CD14-positive monocyte (primary cell): Measurements from ENCODE around the gene NID1. TPM values are rescaled to one million over a fixed set of nuclear protein-coding genes. Genes with fewer than 3 reads are reported as not detected.

Experiments
- DNase-seq, 3 donors: peaks; one replicate each; pipeline ENCODE4 v3.0.0-alpha.2; 2011 to 2022
- H2AFZ ChIP-seq: 2 replicates; pipeline ENCODE4 v1.6.0; 2012; ENCODE audit warnings: mild to moderate bottlenecking, low read depth, low read length, inconsistent platforms; ENCODE audit not compliant: insufficient read depth, poor library complexity, severe bottlenecking
- H3K27ac ChIP-seq, 2 donors: 1 replicate in 1 of 2; 2 replicates in 1 of 2; pipeline ENCODE4 v1.5.1; 2012 to 2013; ENCODE audit warnings: low read length in 2 of 2, control low read depth in 1 of 2, inconsistent platforms in 1 of 2, low read depth in 1 of 2, mild to moderate bottlenecking in 1 of 2
- H3K27me3 ChIP-seq, 2 donors: one replicate each; pipeline versions ENCODE4 v1.6.0 to v1.6.1; 2011 to 2013; ENCODE audit warnings: low read length in 2 of 2; ENCODE audit not compliant: control insufficient read depth in 2 of 2, insufficient read depth in 2 of 2
- H3K36me3 ChIP-seq, 2 donors: replicated peaks in 1 of 2; 1 replicate in 1 of 2; 2 replicates in 1 of 2; pipeline versions ENCODE4 v1.5.1 to v1.6.1; 2012 to 2013; ENCODE audit warnings: low read length in 2 of 2, control low read depth in 1 of 2, inconsistent platforms in 1 of 2, mild to moderate bottlenecking in 1 of 2; ENCODE audit not compliant: insufficient read depth in 2 of 2, control insufficient read depth in 1 of 2
- H3K4me1 ChIP-seq, 2 donors: 1 replicate in 1 of 2; 2 replicates in 1 of 2; pipeline versions ENCODE4 v1.5.1 to v1.6.1; 2012 to 2013; ENCODE audit warnings: low read length in 2 of 2, control low read depth in 1 of 2, inconsistent platforms in 1 of 2, mild to moderate bottlenecking in 1 of 2, moderate library complexity in 1 of 2; ENCODE audit not compliant: insufficient read depth in 2 of 2, control insufficient read depth in 1 of 2
- H3K4me2 ChIP-seq: replicated peaks from 2 replicates; pipeline ENCODE3; 2012; ENCODE audit warnings: low read length, moderate library complexity, mild to moderate bottlenecking; ENCODE audit not compliant: poor library complexity, severe bottlenecking; ENCODE audit errors: extremely low read depth
- H3K4me3 ChIP-seq, 3 experiments: fragments of 200-600 bp in 1 of 3; sonication (generic) in 1 of 3; replicated peaks in 1 of 3; 1 replicate in 2 of 3; 2 replicates in 1 of 3; pipeline ENCODE4 v1.5.1; 2011 to 2013; ENCODE audit warnings: low read length in 3 of 3, mild to moderate bottlenecking in 3 of 3, control low read depth in 2 of 3, low read depth in 2 of 3, inconsistent platforms in 1 of 3, moderate library complexity in 1 of 3
- H3K79me2 ChIP-seq: 2 replicates; pipeline ENCODE4 v1.6.0; 2012; ENCODE audit warnings: mild to moderate bottlenecking, control low read depth, inconsistent platforms, low read length, moderate library complexity; ENCODE audit not compliant: insufficient read depth
- H3K9ac ChIP-seq: 2 replicates; pipeline ENCODE4 v1.6.0; 2017; ENCODE audit warnings: low read length, mild to moderate bottlenecking; ENCODE audit not compliant: insufficient read depth, poor library complexity, severe bottlenecking
- H3K9me3 ChIP-seq, 2 donors: replicated peaks in 1 of 2; 1 replicate in 1 of 2; 2 replicates in 1 of 2; pipeline versions ENCODE4 v1.5.1 to v1.6.1; 2012 to 2013; ENCODE audit warnings: low read length in 2 of 2, control low read depth in 1 of 2; ENCODE audit not compliant: control insufficient read depth in 1 of 2, insufficient read depth in 1 of 2
- H4K20me1 ChIP-seq: 2 replicates; pipeline ENCODE4 v1.6.0; 2012; ENCODE audit warnings: mild to moderate bottlenecking, low read length, control low read depth, moderate library complexity; ENCODE audit not compliant: insufficient read depth
- H3K27ac Mint-ChIP-seq, 7 donors: one replicate each; pipeline ENCODE4 v1.8.0; 2020; ENCODE audit warnings: mild to moderate bottlenecking in 7 of 7, mixed read lengths in 7 of 7, moderate library complexity in 6 of 7, inconsistent platforms in 2 of 7
- H3K27me3 Mint-ChIP-seq, 3 donors: one replicate each; pipeline ENCODE4 v1.8.0; 2021 to 2022; ENCODE audit warnings: low read depth in 3 of 3, mild to moderate bottlenecking in 3 of 3, mixed read lengths in 3 of 3, moderate library complexity in 3 of 3, inconsistent platforms in 1 of 3
- H3K36me3 Mint-ChIP-seq, 2 donors: one replicate each; pipeline ENCODE4 v1.8.0; 2020; ENCODE audit warnings: mixed read lengths in 2 of 2, inconsistent platforms in 1 of 2, mild to moderate bottlenecking in 1 of 2
- H3K4me1 Mint-ChIP-seq: one replicate; pipeline ENCODE4 v1.8.0; 2020; ENCODE audit warnings: mild to moderate bottlenecking, mixed read lengths
- H3K4me3 Mint-ChIP-seq, 2 donors: one replicate each; pipeline ENCODE4 v1.8.0; 2020; ENCODE audit warnings: mild to moderate bottlenecking in 2 of 2, mixed read lengths in 2 of 2, moderate library complexity in 1 of 2
- H3K9me3 Mint-ChIP-seq, 7 donors: one replicate each; pipeline ENCODE4 v1.8.0; 2020 to 2022; ENCODE audit warnings: mixed read lengths in 7 of 7, mild to moderate bottlenecking in 6 of 7, moderate library complexity in 6 of 7, inconsistent platforms in 2 of 7
- WGBS: methylation state at CpG from one replicate; pipeline ENCODE4 v1.1.5; 2013; ENCODE audit warnings: missing lambda C conversion rate; ENCODE audit not compliant: insufficient coverage; 5-methylcytosine and 5-hydroxymethylcytosine counted together
- intact Hi-C, 2 donors: fragments of 100-400 bp; cut with micrococcal nuclease; formaldehyde crosslinking; loops; one replicate each; pipeline versions ENCODE4 v1.15.0 to v1.15.1; 2023
- polyA plus RNA-seq, 3 donors: library from polyadenylated mRNA; depleted of rRNA in 1 of 3; unstranded in 2 of 3; stranded (reverse) in 1 of 3; fragments of 300-500 nt in 2 of 3; fragments of >200 nt in 1 of 3; fragmentation: Illumina TruSeq in 2 of 3; gene quantifications; 1 replicate in 2 of 3; 2 replicates in 1 of 3; pipeline ENCODE4 v1.2.3, GENCODE V29; 2012 to 2021
- TF ChIP-seq, protein P1 (sequence below): fragments of 200-600 bp; IDR thresholded peaks from one replicate; pipeline ENCODE4 v1.8.0; 2022; ENCODE audit warnings: antibody characterized with exemption, mild to moderate bottlenecking

NID1 gene
- polyA plus RNA-seq, 3 donors, result 6.8 to 19.7 (median 14.4) TPM

- H4K20me1 ChIP-seq, result no peaks in the 10 kb centered on the region
- TF ChIP-seq, protein P1, sequence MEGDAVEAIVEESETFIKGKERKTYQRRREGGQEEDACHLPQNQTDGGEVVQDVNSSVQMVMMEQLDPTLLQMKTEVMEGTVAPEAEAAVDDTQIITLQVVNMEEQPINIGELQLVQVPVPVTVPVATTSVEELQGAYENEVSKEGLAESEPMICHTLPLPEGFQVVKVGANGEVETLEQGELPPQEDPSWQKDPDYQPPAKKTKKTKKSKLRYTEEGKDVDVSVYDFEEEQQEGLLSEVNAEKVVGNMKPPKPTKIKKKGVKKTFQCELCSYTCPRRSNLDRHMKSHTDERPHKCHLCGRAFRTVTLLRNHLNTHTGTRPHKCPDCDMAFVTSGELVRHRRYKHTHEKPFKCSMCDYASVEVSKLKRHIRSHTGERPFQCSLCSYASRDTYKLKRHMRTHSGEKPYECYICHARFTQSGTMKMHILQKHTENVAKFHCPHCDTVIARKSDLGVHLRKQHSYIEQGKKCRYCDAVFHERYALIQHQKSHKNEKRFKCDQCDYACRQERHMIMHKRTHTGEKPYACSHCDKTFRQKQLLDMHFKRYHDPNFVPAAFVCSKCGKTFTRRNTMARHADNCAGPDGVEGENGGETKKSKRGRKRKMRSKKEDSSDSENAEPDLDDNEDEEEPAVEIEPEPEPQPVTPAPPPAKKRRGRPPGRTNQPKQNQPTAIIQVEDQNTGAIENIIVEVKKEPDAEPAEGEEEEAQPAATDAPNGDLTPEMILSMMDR, result no peak
- no peak overlapping the region for H3K4me3 ChIP-seq
- H3K27ac ChIP-seq, result no peak overlapping the region
- WGBS, result no CpG with 5 or more reads among the region's 3 CpGs
- H3K9me3 ChIP-seq, result no peaks in the 10 kb centered on the region
- no peak overlapping the region for H3K27ac Mint-ChIP-seq
- H3K4me3 Mint-ChIP-seq, result no peak overlapping the region
- no peaks in the 10 kb centered on the region for H3K79me2 ChIP-seq
- H3K27me3 ChIP-seq, result no peaks in the 10 kb centered on the region
- peaks cover 10 to 42% of the 10 kb centered on the region in 2 donors for H3K36me3 Mint-ChIP-seq
- peaks cover 4 to 12% (median 10%) of the 10 kb centered on the region in 7 donors for H3K9me3 Mint-ChIP-seq
- peaks cover 0 to 5% of the 10 kb centered on the region in 2 donors for H3K4me1 ChIP-seq
- H3K9ac ChIP-seq, result no peak overlapping the region
- H3K4me1 Mint-ChIP-seq, result peaks cover 6% of the 10 kb centered on the region
- H3K27me3 Mint-ChIP-seq, result peaks cover 1 to 4% (median 4%) of the 10 kb centered on the region in 3 donors
- H3K4me2 ChIP-seq, result no peak overlapping the region
- H3K36me3 ChIP-seq, result peaks cover 2 to 47% of the 10 kb centered on the region in 2 donors
- intact Hi-C loops, result no loop called here
- H2AFZ ChIP-seq, result no peak overlapping the region
- DNase-seq, result no peak
Measured at GRCh38 chr1:236044341-236044740, 20.5 kb downstream of the NID1 start.

GRCh38 chr1:236041631-236042618, 23.0 kb downstream of the NID1 start:
- H3K4me3 ChIP-seq, result no peak overlapping the region
- H3K4me1 ChIP-seq, result peaks cover 0 to 5% of the 10 kb centered on the region in 2 donors
- Mint-ChIP-seq H3K9me3 (peaks cover 4 to 13% (median 10%) of the 10 kb centered on the region in 7 donors), H3K4me3 (no peak overlapping the region), H3K27ac (no peak overlapping the region), H3K4me1 (peaks cover 6% of the 10 kb centered on the region), H3K27me3 (peaks cover 0 to 4% (median 3%) of the 10 kb centered on the region in 3 donors), H3K36me3 (peaks cover 12 to 50% of the 10 kb centered on the region in 2 donors)
- H3K9me3 ChIP-seq, result no peaks in the 10 kb centered on the region
- DNase-seq, result no peak
- H3K79me2 ChIP-seq, result no peaks in the 10 kb centered on the region
- TF ChIP-seq, protein P1, result no peak
- H3K36me3 ChIP-seq, result peaks cover 4 to 52% of the 10 kb centered on the region in 2 donors
- intact Hi-C loops, result no loop called here
- H2AFZ ChIP-seq, result no peak overlapping the region
- 88% methylated on average over 12 of the region's 17 CpGs for WGBS
- H3K27ac ChIP-seq, result no peak overlapping the region
- H3K4me2 ChIP-seq, result no peak overlapping the region
- no peak overlapping the region for H3K9ac ChIP-seq
- no peaks in the 10 kb centered on the region for H3K27me3 ChIP-seq
- H4K20me1 ChIP-seq, result no peaks in the 10 kb centered on the region
